DND-41 (cell line): Measurements from ENCODE around the gene OTOF.

Experiments
- ATAC-seq: fragments of 200-7000 bp; cut with Tn5 transposase; 3 replicates; pipeline ENCODE4 v1.9.1; 2021; ENCODE audit warnings: low read depth; ENCODE audit not compliant: insufficient read depth
- DNase-seq: peaks from one replicate; pipeline ENCODE4 v3.0.0-alpha.2; 2020
- H2AFZ ChIP-seq: 2 replicates; pipeline ENCODE4 v1.6.0; 2012; ENCODE audit warnings: low read depth, low read length
- H3K27ac ChIP-seq: 2 replicates; pipeline ENCODE4 v1.5.1; 2012; ENCODE audit warnings: low read length, inconsistent platforms
- H3K27me3 ChIP-seq: fragments of 200-600 bp; sonication (generic); 2 replicates; pipeline ENCODE4 v1.6.0; 2012; ENCODE audit warnings: low read length, mild to moderate bottlenecking, inconsistent platforms; ENCODE audit not compliant: insufficient read depth, poor library complexity
- H3K36me3 ChIP-seq: 2 replicates; pipeline ENCODE4 v1.5.1; 2012; ENCODE audit warnings: low read length, inconsistent platforms; ENCODE audit not compliant: insufficient read depth
- H3K4me1 ChIP-seq: 2 replicates; pipeline ENCODE4 v1.5.1; 2012; ENCODE audit warnings: mild to moderate bottlenecking, low read length; ENCODE audit not compliant: insufficient read depth
- H3K4me2 ChIP-seq: 2 replicates; pipeline ENCODE4 v1.6.0; 2012; ENCODE audit warnings: mild to moderate bottlenecking, moderate library complexity, low read length, inconsistent platforms; ENCODE audit not compliant: insufficient read depth
- H3K4me3 ChIP-seq, 2 experiments: fragments of 200-600 bp in 1 of 2; shearing (Covaris generic) in 1 of 2; 2 replicates each; pipeline ENCODE4 v1.5.1; 2012 to 2016; ENCODE audit warnings: inconsistent platforms in 2 of 2, low read length in 2 of 2, mild to moderate bottlenecking in 2 of 2, low read depth in 1 of 2, moderate library complexity in 1 of 2
- H3K79me2 ChIP-seq: 2 replicates; pipeline ENCODE4 v1.6.0; 2012; ENCODE audit warnings: low read length, inconsistent platforms; ENCODE audit not compliant: insufficient read depth
- H3K9ac ChIP-seq: 2 replicates; pipeline ENCODE4 v1.6.0; 2012; ENCODE audit warnings: low read depth, mild to moderate bottlenecking, inconsistent platforms, low read length, moderate library complexity
- H3K9me3 ChIP-seq: 2 replicates; pipeline ENCODE4 v1.5.1; 2012; ENCODE audit warnings: low read length, moderate library complexity, mild to moderate bottlenecking, inconsistent platforms; ENCODE audit not compliant: insufficient read depth, severe bottlenecking
- H4K20me1 ChIP-seq: 2 replicates; pipeline ENCODE4 v1.6.0; 2012; ENCODE audit warnings: low read length; ENCODE audit not compliant: insufficient read depth
- CTCF ChIP-seq: IDR thresholded peaks from 2 replicates; pipeline ENCODE4 v1.5.1; 2012; ENCODE audit warnings: borderline replicate concordance, low read length, moderate library complexity, mild to moderate bottlenecking; ENCODE audit not compliant: poor library complexity, severe bottlenecking; ENCODE audit errors: extremely low read depth
- EZH2 ChIP-seq: IDR thresholded peaks from 3 replicates; pipeline ENCODE4 v1.6.1; 2012; ENCODE audit warnings: borderline replicate concordance, low read depth, mild to moderate bottlenecking, moderate library complexity, low read length, inconsistent platforms; ENCODE audit not compliant: severe bottlenecking

OTOF gene

GRCh38 chr2:26407526-26407925 lies 70.4 kb downstream of the OTOF start:
- H3K36me3 ChIP-seq = no peaks in the 10 kb centered on the region
- DNase-seq (no peak), ATAC-seq (no peak)
- no peaks in the 10 kb centered on the region for H4K20me1 ChIP-seq
- no peak overlapping the region for H3K9ac ChIP-seq
- no peak overlapping the region for H2AFZ ChIP-seq
- no peak overlapping the region for H3K27ac ChIP-seq
- H3K4me1 ChIP-seq = no peaks in the 10 kb centered on the region
- H3K27me3 ChIP-seq = no peaks in the 10 kb centered on the region
- H3K79me2 ChIP-seq = no peaks in the 10 kb centered on the region
- TF ChIP-seq EZH2 (no peak), CTCF (no peak)
- no peak overlapping the region for H3K4me2 ChIP-seq
- no peaks in the 10 kb centered on the region for H3K9me3 ChIP-seq
- H3K4me3 ChIP-seq = no peak overlapping the region
